Endothelial cell (in vitro differentiated cells): ENCODE measurements around the gene UGT2A1. TPM values are rescaled to one million over a fixed set of nuclear protein-coding genes. Genes with fewer than 3 reads are reported as not detected.
A peak's percentile ranks its signal among the peaks of the same experiment; 100 is the strongest.

Source experiments
- DNase-seq: peaks from one replicate; pipeline ENCODE4 v3.0.0; 2021; ENCODE audit warnings: low spot score
- H3K27ac Mint-ChIP-seq: one replicate; pipeline ENCODE4 v1.8.0; 2021; ENCODE audit warnings: mixed read lengths, inconsistent platforms; ENCODE audit not compliant: unreplicated experiment
- H3K27me3 Mint-ChIP-seq: one replicate; pipeline ENCODE4 v1.8.0; 2021; ENCODE audit warnings: mild to moderate bottlenecking, moderate library complexity, mixed read lengths, inconsistent platforms; ENCODE audit not compliant: unreplicated experiment
- H3K36me3 Mint-ChIP-seq: one replicate; pipeline ENCODE4 v1.8.0; 2021; ENCODE audit warnings: mild to moderate bottlenecking, low read depth, mixed read lengths, inconsistent platforms; ENCODE audit not compliant: unreplicated experiment
- H3K4me1 Mint-ChIP-seq: one replicate; pipeline ENCODE4 v1.8.0; 2021; ENCODE audit warnings: mild to moderate bottlenecking, mixed read lengths, inconsistent platforms; ENCODE audit not compliant: unreplicated experiment
- H3K4me3 Mint-ChIP-seq: one replicate; pipeline ENCODE4 v1.8.0; 2021; ENCODE audit warnings: mild to moderate bottlenecking, mixed read lengths, inconsistent platforms; ENCODE audit not compliant: unreplicated experiment
- H3K9me3 Mint-ChIP-seq: one replicate; pipeline ENCODE4 v1.8.0; 2021; ENCODE audit warnings: mixed read lengths, inconsistent platforms; ENCODE audit not compliant: unreplicated experiment
- CTCF ChIP-seq: fragments of 200-600 bp; sonication (generic); IDR thresholded peaks from one replicate; pipeline ENCODE4 v1.5.0; 2021; ENCODE audit warnings: antibody characterized with exemption; ENCODE audit not compliant: unreplicated experiment
- long read RNA-seq: library from polyadenylated mRNA; unstranded; transcript quantifications from one replicate; pipeline ENCODE4 v2.0.0, GENCODE V29; 2020; ENCODE audit not compliant: unreplicated experiment
- total RNA-seq: library from RNA; stranded (reverse); fragmentation: NEBNext Ultra II Directional; extraction: Animal tissue kit (Norgen Biotek cat#: 25700); gene quantifications from one replicate; pipeline ENCODE4 v1.2.1, GENCODE V29; 2021; ENCODE audit not compliant: unreplicated experiment

Gene UGT2A1
- not detected for total RNA-seq
- long read RNA-seq, result 0 reads

- no peak within 1 kb of the TSS for H3K27ac Mint-ChIP-seq
- no peaks in the 10 kb centered on the region for H3K36me3 Mint-ChIP-seq
- no peak for DNase-seq
- no peaks in the 10 kb centered on the region for H3K9me3 Mint-ChIP-seq
- no peaks in the 10 kb centered on the region for H3K4me1 Mint-ChIP-seq
- no peak for TF ChIP-seq CTCF
- H3K4me3 Mint-ChIP-seq, result no peak within 1 kb of the TSS
- H3K27me3 Mint-ChIP-seq, result peaks cover 1% of the 10 kb centered on the region
These were observed at the start of gene UGT2A1 for GRCh38 chr4:69653147-69653546. Gene UGT2A1 (minus strand): TSS chr4:69653247. CDS start chr4:69647644, 5,603 bp downstream.

- no peak for TF ChIP-seq CTCF
- Mint-ChIP-seq H3K9me3 (no peaks in the 10 kb centered on the region), H3K27me3 (no peaks in the 10 kb centered on the region), H3K27ac (no peak overlapping the region), H3K4me1 (no peaks in the 10 kb centered on the region), H3K36me3 (no peaks in the 10 kb centered on the region), H3K4me3 (no peak overlapping the region)
- DNase-seq, result no peak
These were observed 49.2 kb upstream of the UGT2A1 start for GRCh38 chr4:69702201-69702600.

GRCh38 chr4:69701696-69702095 is 48.6 kb upstream of the UGT2A1 start:
- H3K36me3 Mint-ChIP-seq, result no peaks in the 10 kb centered on the region
- no peaks in the 10 kb centered on the region for H3K4me1 Mint-ChIP-seq
- no peak overlapping the region for H3K27ac Mint-ChIP-seq
- H3K27me3 Mint-ChIP-seq, result no peaks in the 10 kb centered on the region
- no peak for DNase-seq
- no peak for TF ChIP-seq CTCF
- no peaks in the 10 kb centered on the region for H3K9me3 Mint-ChIP-seq
- H3K4me3 Mint-ChIP-seq, result no peak overlapping the region

GRCh38 chr4:69697536-69698242 is 44.6 kb upstream of the UGT2A1 start:
- TF ChIP-seq CTCF, result no peak
- Mint-ChIP-seq H3K27me3 (no peaks in the 10 kb centered on the region), H3K4me1 (no peaks in the 10 kb centered on the region), H3K9me3 (no peaks in the 10 kb centered on the region), H3K4me3 (no peak overlapping the region), H3K27ac (no peak overlapping the region), H3K36me3 (no peaks in the 10 kb centered on the region)
- DNase-seq, result no peak

GRCh38 chr4:69689599-69689998 is 36.6 kb upstream of the UGT2A1 start:
- Mint-ChIP-seq H3K9me3 (no peaks in the 10 kb centered on the region), H3K4me1 (no peaks in the 10 kb centered on the region), H3K4me3 (no peak overlapping the region), H3K27me3 (no peaks in the 10 kb centered on the region), H3K27ac (no peak overlapping the region), H3K36me3 (no peaks in the 10 kb centered on the region)
- DNase-seq, result no peak
- TF ChIP-seq CTCF, result peak; percentile 73
